ENCODE data around the gene ACSBG1. TPM values are rescaled to one million over a fixed set of nuclear protein-coding genes. Genes with fewer than 3 reads are reported as not detected.

ACSBG1 gene
- total and polyA plus RNA-seq, 12 donors, result 1.9 to 42.3 (median 5.6) TPM

DNA sequence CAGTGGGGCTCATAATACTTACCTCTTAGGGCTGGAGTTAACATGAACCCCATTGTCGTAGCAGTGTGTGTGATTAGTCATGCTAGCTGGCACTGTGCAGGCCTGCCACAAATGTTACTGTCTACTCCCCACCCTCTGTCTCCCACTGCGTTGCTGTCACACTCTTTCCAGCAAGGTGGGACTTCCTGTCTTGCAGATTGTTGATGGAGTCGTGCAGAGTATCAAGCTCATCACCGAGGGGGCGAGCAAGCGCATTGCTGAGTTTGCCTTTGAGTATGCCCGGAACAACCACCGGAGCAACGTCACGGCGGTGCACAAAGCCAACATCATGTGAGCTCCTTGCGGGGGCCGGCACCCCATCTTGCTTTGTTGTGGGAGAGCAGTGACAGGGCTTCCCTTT lies 72.3 kb downstream of the ACSBG1 start:
- no peak for TF ChIP-seq POLR2A (IDR thresholded peaks at IDR 0.05)
- TF ChIP-seq, protein P1, sequence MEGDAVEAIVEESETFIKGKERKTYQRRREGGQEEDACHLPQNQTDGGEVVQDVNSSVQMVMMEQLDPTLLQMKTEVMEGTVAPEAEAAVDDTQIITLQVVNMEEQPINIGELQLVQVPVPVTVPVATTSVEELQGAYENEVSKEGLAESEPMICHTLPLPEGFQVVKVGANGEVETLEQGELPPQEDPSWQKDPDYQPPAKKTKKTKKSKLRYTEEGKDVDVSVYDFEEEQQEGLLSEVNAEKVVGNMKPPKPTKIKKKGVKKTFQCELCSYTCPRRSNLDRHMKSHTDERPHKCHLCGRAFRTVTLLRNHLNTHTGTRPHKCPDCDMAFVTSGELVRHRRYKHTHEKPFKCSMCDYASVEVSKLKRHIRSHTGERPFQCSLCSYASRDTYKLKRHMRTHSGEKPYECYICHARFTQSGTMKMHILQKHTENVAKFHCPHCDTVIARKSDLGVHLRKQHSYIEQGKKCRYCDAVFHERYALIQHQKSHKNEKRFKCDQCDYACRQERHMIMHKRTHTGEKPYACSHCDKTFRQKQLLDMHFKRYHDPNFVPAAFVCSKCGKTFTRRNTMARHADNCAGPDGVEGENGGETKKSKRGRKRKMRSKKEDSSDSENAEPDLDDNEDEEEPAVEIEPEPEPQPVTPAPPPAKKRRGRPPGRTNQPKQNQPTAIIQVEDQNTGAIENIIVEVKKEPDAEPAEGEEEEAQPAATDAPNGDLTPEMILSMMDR (IDR thresholded peaks at IDR 0.05), result no peak
- intact Hi-C loops (cut with DNase I), result no loop called here
- 80 to 89% (median 87%) methylated on average over 13 of the region's 13 CpGs for WGBS, 4 donors
- no peaks in the 10 kb centered on the region for H3K9me3 ChIP-seq (replicated peaks in 1 of 3)
- no peak overlapping the region for H3K27ac ChIP-seq
- peaks cover 0 to 86% of the 10 kb centered on the region in 2 donors for H3K36me3 ChIP-seq (replicated peaks in 1 of 2)
- peaks cover 0 to 2% of the 10 kb centered on the region in 2 donors for H3K4me1 ChIP-seq (replicated peaks in 1 of 2)
- DNase-seq, result no peak
- no peaks in the 10 kb centered on the region for H3K27me3 ChIP-seq
- no peak overlapping the region for H3K4me3 ChIP-seq

DNA sequence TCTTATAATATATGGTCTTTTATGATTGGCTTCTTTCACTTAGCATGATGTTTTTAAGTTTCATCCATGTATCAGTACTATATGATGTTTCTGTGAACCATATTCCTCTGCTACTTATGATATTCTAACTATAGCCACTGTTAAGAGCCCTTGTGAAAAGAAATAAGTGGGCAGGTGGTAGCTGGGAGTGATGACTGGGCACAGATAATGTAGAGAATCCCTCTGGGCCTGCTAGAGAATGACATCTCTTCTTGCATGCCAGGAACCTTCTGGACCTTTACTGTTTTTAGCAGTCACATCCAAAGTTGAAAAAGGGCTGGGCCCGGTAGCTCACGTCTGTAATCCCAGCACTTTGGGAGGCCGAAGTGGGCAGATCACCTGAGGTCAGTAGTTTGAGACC lies 75.0 kb downstream of the ACSBG1 start:
- H3K4me3 ChIP-seq, result no peak overlapping the region
- no peaks in the 10 kb centered on the region for H3K9me3 ChIP-seq (replicated peaks in 1 of 3)
- 92 to 97% (median 94%) methylated on average over 3 of the region's 3 CpGs for WGBS, 4 donors

DNA sequence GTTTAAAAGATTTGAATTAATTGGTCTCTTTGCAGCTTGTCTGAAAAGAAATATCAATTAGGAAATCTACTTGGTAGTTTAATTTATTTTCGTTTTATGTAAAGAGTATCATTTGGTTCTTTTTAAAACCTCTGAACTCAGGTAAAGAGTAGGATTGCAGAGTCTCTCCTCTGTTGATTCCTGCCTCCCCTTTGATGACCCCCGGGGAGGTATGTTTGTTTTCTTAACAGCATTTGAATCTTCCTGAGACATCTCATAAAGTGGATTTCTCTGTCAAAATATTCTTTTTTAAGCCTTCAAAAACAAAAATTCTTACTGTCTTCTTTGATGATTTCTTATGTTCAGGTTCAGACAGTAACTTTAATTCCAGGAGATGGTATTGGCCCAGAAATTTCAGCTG lies 77.2 kb downstream of the ACSBG1 start:
- H3K36me3 ChIP-seq (replicated peaks in 1 of 2), result peaks cover 0 to 38% of the 10 kb centered on the region in 2 donors
- TF ChIP-seq POLR2A (IDR thresholded peaks at IDR 0.05), result no peak
- TF ChIP-seq, protein P1 (IDR thresholded peaks at IDR 0.05), result no peak

More for the DNA sequence above, 75.0 kb downstream of the ACSBG1 start:
- Histone ChIP-seq H3K4me1 (replicated peaks in 1 of 2) (peaks cover 14 to 29% of the 10 kb centered on the region in 2 donors), H3K36me3 (replicated peaks in 1 of 2) (peaks cover 0 to 60% of the 10 kb centered on the region in 2 donors), H3K27ac (no peak overlapping the region), H3K27me3 (no peaks in the 10 kb centered on the region)
- TF ChIP-seq, protein P1 (IDR thresholded peaks at IDR 0.05), result no peak
- TF ChIP-seq POLR2A (IDR thresholded peaks at IDR 0.05), result no peak
- DNase-seq, result no peak
- intact Hi-C loops (cut with DNase I), result no loop called here

DNA sequence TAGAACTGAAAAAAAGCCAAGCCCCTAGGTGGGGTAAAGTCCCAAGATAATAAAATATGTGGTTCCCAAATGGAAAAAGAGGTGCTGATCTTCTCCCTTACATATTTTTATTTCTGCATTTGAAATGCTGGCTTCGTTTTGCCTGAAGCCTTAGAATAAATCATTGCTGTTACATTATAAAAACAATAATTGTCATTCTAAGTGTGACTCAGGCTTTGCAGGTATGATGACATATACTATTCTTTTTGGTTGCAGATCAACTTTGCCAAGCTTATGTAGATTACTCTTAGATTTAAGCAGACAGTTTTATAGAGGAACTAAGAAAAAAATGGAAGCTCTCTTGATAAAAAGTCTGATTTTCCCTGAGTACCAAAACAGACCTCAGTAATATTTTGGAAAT lies 77.7 kb downstream of the ACSBG1 start:
- no peak for TF ChIP-seq POLR2A (IDR thresholded peaks at IDR 0.05)
- TF ChIP-seq, protein P1 (IDR thresholded peaks at IDR 0.05), result no peak
- no peak for DNase-seq
- Histone ChIP-seq H3K4me1 (replicated peaks in 1 of 2) (peaks cover 14 to 48% of the 10 kb centered on the region in 2 donors), H3K4me3 (no peak overlapping the region), H3K36me3 (replicated peaks in 1 of 2) (peaks cover 0 to 33% of the 10 kb centered on the region in 2 donors), H3K9me3 (replicated peaks in 1 of 3) (no peaks in the 10 kb centered on the region), H3K27ac (peak overlapping the region in 2 of 5 donors; percentile 27 to 78), H3K27me3 (no peaks in the 10 kb centered on the region)
- 38 to 52% (median 45%) methylated on average over 1 of the region's 1 CpG for WGBS, 4 donors
- intact Hi-C loops (cut with DNase I), result no loop called here

More for the DNA sequence above, 77.2 kb downstream of the ACSBG1 start:
- no peak for DNase-seq
- intact Hi-C loops (cut with DNase I), result no loop called here
- Histone ChIP-seq H3K4me3 (no peak overlapping the region), H3K27me3 (no peaks in the 10 kb centered on the region), H3K27ac (peak overlapping the region in 2 of 5 donors; percentile 27 to 78), H3K4me1 (replicated peaks in 1 of 2) (peaks cover 14 to 48% of the 10 kb centered on the region in 2 donors), H3K9me3 (replicated peaks in 1 of 3) (no peaks in the 10 kb centered on the region)
- WGBS, 4 donors, result 29 to 56% (median 38%) methylated on average over 2 of the region's 2 CpGs
